Caco-2 (cell line): ENCODE measurements around the gene CETP. TPM values are rescaled to one million over a fixed set of nuclear protein-coding genes. Genes with fewer than 3 reads are reported as not detected.
A peak's percentile ranks its signal among the peaks of the same experiment; 100 is the strongest.
"Not testable (repeated sequence)": the region's sequence is repeated elsewhere in the genome, so short reads cannot be mapped to it uniquely, and the experiment has no call there.

ENCODE experiments used
- BruUV-seq: library from RNA; stranded (reverse); fragments of 400-500 nt; replicated peaks from 2 replicates; lab custom pipeline; 2021; lab: Mats Ljungman, UMichigan
- CTCF ChIA-PET: fragments of 300-600 bp; sonication (Branson Sonifier 250); formaldehyde crosslinking; loops from one replicate; lab custom pipeline; 2022; ENCODE audit warnings: antibody characterized with exemption; lab: Charles Lee
- POLR2A ChIA-PET: fragments of 300-600 bp; sonication (Branson Sonifier 250); formaldehyde crosslinking; loops from one replicate; lab custom pipeline; 2022; ENCODE audit warnings: antibody characterized with exemption; lab: Charles Lee
- DNase-seq, 2 experiments: peaks; one replicate each; pipeline versions ENCODE4 v3.0.0 to v3.0.0-alpha.2; 2020 to 2022
- H3K27me3 ChIP-seq: replicated peaks from 2 replicates; pipeline ENCODE4 v1.6.0; 2011; ENCODE audit warnings: low read length; ENCODE audit not compliant: control insufficient read depth, insufficient read depth
- H3K36me3 ChIP-seq: 2 replicates; pipeline ENCODE4 v1.5.1; 2011; ENCODE audit warnings: low read length; ENCODE audit not compliant: control insufficient read depth, insufficient read depth
- H3K4me1 ChIP-seq: fragments of 250-450 bp; sonication (Bioruptor Pico); 2 replicates; pipeline ENCODE4 v1.5.1; 2020; ENCODE audit warnings: mild to moderate bottlenecking
- H3K4me3 ChIP-seq: 2 replicates; pipeline ENCODE4 v1.5.1; 2011; ENCODE audit warnings: low read depth, mild to moderate bottlenecking, control low read depth, low read length
- H3K9me3 ChIP-seq: fragments of 250-450 bp; sonication (Bioruptor Pico); 2 replicates; pipeline ENCODE4 v1.5.1; 2020; ENCODE audit warnings: mild to moderate bottlenecking, moderate library complexity
- H3K27ac Mint-ChIP-seq: one replicate; pipeline ENCODE4 v1.8.0; 2022; ENCODE audit warnings: mixed read lengths; ENCODE audit not compliant: unreplicated experiment
- H3K27me3 Mint-ChIP-seq: one replicate; pipeline ENCODE4 v1.8.0; 2022; ENCODE audit warnings: mixed read lengths; ENCODE audit not compliant: insufficient read depth, unreplicated experiment
- H3K36me3 Mint-ChIP-seq: one replicate; pipeline ENCODE4 v1.8.0; 2022; ENCODE audit warnings: mild to moderate bottlenecking, mixed read lengths; ENCODE audit not compliant: insufficient read depth, unreplicated experiment
- H3K4me1 Mint-ChIP-seq: one replicate; pipeline ENCODE4 v1.8.0; 2022; ENCODE audit warnings: low read depth, mixed read lengths; ENCODE audit not compliant: unreplicated experiment
- H3K4me3 Mint-ChIP-seq: one replicate; pipeline ENCODE4 v1.8.0; 2022; ENCODE audit warnings: mild to moderate bottlenecking, moderate library complexity, mixed read lengths; ENCODE audit not compliant: unreplicated experiment
- H3K9me3 Mint-ChIP-seq: one replicate; pipeline ENCODE4 v1.8.0; 2022; ENCODE audit warnings: mixed read lengths; ENCODE audit not compliant: unreplicated experiment
- intact Hi-C: fragments of 100-400 bp; cut with micrococcal nuclease; formaldehyde crosslinking; loops from one replicate; pipeline ENCODE4 v1.10.0; 2022; ENCODE audit not compliant: unreplicated experiment
- total RNA-seq: library from RNA; stranded (reverse); gene quantifications from 2 replicates; pipeline ENCODE4 v1.2.3, GENCODE V29; 2022
- TF ChIP-seq, protein P1 (sequence below), 2 experiments: fragments of 200-600 bp in 1 of 2; IDR thresholded peaks; 1 replicate in 1 of 2; 2 replicates in 1 of 2; pipeline versions ENCODE4 v1.5.1 to v1.8.0; 2011 to 2022; ENCODE audit warnings: antibody characterized with exemption in 1 of 2, control low read depth in 1 of 2, inconsistent platforms in 1 of 2, low read depth in 1 of 2, low read length in 1 of 2, mild to moderate bottlenecking in 1 of 2, moderate library complexity in 1 of 2; ENCODE audit not compliant: insufficient read depth in 1 of 2, severe bottlenecking in 1 of 2, unreplicated experiment in 1 of 2

The CETP gene
- total RNA-seq, 1 experiment from 2014 or later: not detected

DNA sequence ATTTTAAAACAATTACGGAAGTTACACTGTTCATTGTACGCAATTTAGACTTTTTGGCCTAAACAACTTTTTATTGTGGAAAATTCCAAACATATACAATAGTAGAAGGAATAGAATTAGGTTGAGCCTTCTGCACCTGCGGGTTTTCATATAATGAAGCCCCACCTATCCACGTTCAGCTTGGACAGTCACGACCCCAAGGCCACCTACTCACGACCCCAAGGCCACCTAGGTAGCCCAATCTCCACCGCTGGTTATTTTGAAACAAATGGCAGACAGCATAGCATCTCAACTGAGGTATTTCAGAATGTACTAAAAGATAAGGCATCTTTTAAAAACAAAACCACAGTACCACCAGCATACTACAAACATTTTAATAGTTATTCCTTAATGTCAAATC, 28.2 kb downstream of the CETP start:
- Mint-ChIP-seq H3K27ac (no peak overlapping the region), H3K36me3 (no peaks in the 10 kb centered on the region), H3K9me3 (no peaks in the 10 kb centered on the region), H3K27me3 (peaks cover 5% of the 10 kb centered on the region), H3K4me1 (peaks cover 7% of the 10 kb centered on the region), H3K4me3 (peak overlapping the region; percentile 88)
- Histone ChIP-seq H3K4me1 (0 out of 2 replicates have a peak, but pooled peaks cover 3% of the 10 kb centered on the region), H3K9me3 (no peaks in the 10 kb centered on the region), H3K27me3 (peaks cover 4% of the 10 kb centered on the region; the same call in 1 of the 2 replicates), H3K36me3 (0 out of 2 replicates have a peak, but pooled peaks cover 2% of the 10 kb centered on the region), H3K4me3 (peak overlapping the region; percentile 84)
- BruUV-seq: no TSS peak
- ChIA-PET CTCF (interaction anchor here (0.9 kb wide), 1 partner anchor 56 kb away, joined by 3 read pairs; no protein-coding TSS in a partner anchor), POLR2A (no interaction called here)
- intact Hi-C loops: no loop called here
- TF ChIP-seq, protein P1, sequence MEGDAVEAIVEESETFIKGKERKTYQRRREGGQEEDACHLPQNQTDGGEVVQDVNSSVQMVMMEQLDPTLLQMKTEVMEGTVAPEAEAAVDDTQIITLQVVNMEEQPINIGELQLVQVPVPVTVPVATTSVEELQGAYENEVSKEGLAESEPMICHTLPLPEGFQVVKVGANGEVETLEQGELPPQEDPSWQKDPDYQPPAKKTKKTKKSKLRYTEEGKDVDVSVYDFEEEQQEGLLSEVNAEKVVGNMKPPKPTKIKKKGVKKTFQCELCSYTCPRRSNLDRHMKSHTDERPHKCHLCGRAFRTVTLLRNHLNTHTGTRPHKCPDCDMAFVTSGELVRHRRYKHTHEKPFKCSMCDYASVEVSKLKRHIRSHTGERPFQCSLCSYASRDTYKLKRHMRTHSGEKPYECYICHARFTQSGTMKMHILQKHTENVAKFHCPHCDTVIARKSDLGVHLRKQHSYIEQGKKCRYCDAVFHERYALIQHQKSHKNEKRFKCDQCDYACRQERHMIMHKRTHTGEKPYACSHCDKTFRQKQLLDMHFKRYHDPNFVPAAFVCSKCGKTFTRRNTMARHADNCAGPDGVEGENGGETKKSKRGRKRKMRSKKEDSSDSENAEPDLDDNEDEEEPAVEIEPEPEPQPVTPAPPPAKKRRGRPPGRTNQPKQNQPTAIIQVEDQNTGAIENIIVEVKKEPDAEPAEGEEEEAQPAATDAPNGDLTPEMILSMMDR (IDR thresholded peaks at IDR 0.05; ENCODE audit: insufficient read depth in 1 of 2, low read depth in 1 of 2, low read length in 1 of 2, severe bottlenecking in 1 of 2, unreplicated experiment in 1 of 2): no peak
- DNase-seq: peak in 1 of 2 experiments; percentile 14

- BruUV-seq: no TSS peak
- ChIA-PET CTCF (interaction anchor here (0.7 kb wide), 1 partner anchor 1151 kb away, joined by 5 read pairs; no protein-coding TSS in a partner anchor), POLR2A (no interaction called here)
- peaks cover 4% of the 10 kb centered on the region for H3K27me3 ChIP-seq
- no peak overlapping the region for H3K27ac Mint-ChIP-seq
- 0 out of 2 replicates have a peak, but pooled peaks cover 3% of the 10 kb centered on the region for H3K4me1 ChIP-seq
- H3K9me3 ChIP-seq: no peaks in the 10 kb centered on the region
- intact Hi-C loops: no loop called here
- TF ChIP-seq, protein P1 (IDR thresholded peaks at IDR 0.05; ENCODE audit: insufficient read depth in 1 of 2, low read depth in 1 of 2, low read length in 1 of 2, severe bottlenecking in 1 of 2, unreplicated experiment in 1 of 2): no peak
- peak overlapping the region; percentile 88 for H3K4me3 Mint-ChIP-seq
- 0 out of 2 replicates have a peak, but pooled peaks cover 2% of the 10 kb centered on the region for H3K36me3 ChIP-seq
- H3K4me3 ChIP-seq: no peak overlapping the region
- H3K27me3 Mint-ChIP-seq: peaks cover 5% of the 10 kb centered on the region
- peaks cover 7% of the 10 kb centered on the region for H3K4me1 Mint-ChIP-seq
- peak in 1 of 2 experiments; percentile 5 for DNase-seq
- no peaks in the 10 kb centered on the region for H3K9me3 Mint-ChIP-seq
- no peaks in the 10 kb centered on the region for H3K36me3 Mint-ChIP-seq
These were observed 28.9 kb downstream of the CETP start for GRCh38 chr16:56990407-56991286.

GRCh38 chr16:56992431-56992830, 30.7 kb downstream of the CETP start:
- intact Hi-C loops, H3K4me1 ChIP-seq, CTCF ChIA-PET, DNase-seq, H3K9me3 ChIP-seq, POLR2A ChIA-PET, H3K4me1 Mint-ChIP-seq, H3K27me3 ChIP-seq, H3K36me3 ChIP-seq, H3K27ac Mint-ChIP-seq, H3K4me3 Mint-ChIP-seq, H3K36me3 Mint-ChIP-seq, H3K4me3 ChIP-seq, H3K9me3 Mint-ChIP-seq, H3K27me3 Mint-ChIP-seq, BruUV-seq: not testable (repeated sequence)
